ENCODE results near the gene CCDC24.

Gene CCDC24

GRCh38 chr1:43978551-43979260, 12.7 kb upstream of the CCDC24 start, which contains the start of gene B4GALT2:
Gene B4GALT2, plus strand, starts transcription at chr1:43979210. Its CDS starts 1,951 bp downstream, at chr1:43981161.
- no peak for DNase-seq (ENCODE audit: low read depth, low spot score)
- H3K4me3 ChIP-seq (ENCODE audit: low read length): peak within 1 kb of the TSS; percentile 59

GRCh38 chr1:43979261-43979527, 12.2 kb upstream of the CCDC24 start:
- DNase-seq (ENCODE audit: low read depth, low spot score): no peak

GRCh38 chr1:43979528-43980254, 11.7 kb upstream of the CCDC24 start:
- no peak for DNase-seq (ENCODE audit: low read depth, low spot score)
- peak overlapping the region; percentile 59 for H3K4me3 ChIP-seq (ENCODE audit: low read length)

More at GRCh38 chr1:43979261-43979527, 12.2 kb upstream of the CCDC24 start:
- peak overlapping the region; percentile 59 for H3K4me3 ChIP-seq (ENCODE audit: low read length)

- no peak for DNase-seq (ENCODE audit: low read depth, low spot score)
- peak overlapping the region; percentile 59 for H3K4me3 ChIP-seq (ENCODE audit: low read length)
These were observed 10.9 kb upstream of the CCDC24 start for GRCh38 chr1:43980255-43981134.

GRCh38 chr1:43981135-43981491, 10.3 kb upstream of the CCDC24 start:
- no peak for DNase-seq (ENCODE audit: low read depth, low spot score)

GRCh38 chr1:43981636-43982035, 9.8 kb upstream of the CCDC24 start:
- DNase-seq (ENCODE audit: low read depth, low spot score): no peak
- no peak overlapping the region for H3K4me3 ChIP-seq (ENCODE audit: low read length)

More at GRCh38 chr1:43981135-43981491, 10.3 kb upstream of the CCDC24 start:
- H3K4me3 ChIP-seq (ENCODE audit: low read length): no peak overlapping the region

- no peak for DNase-seq (ENCODE audit: low read depth, low spot score)
- H3K4me3 ChIP-seq (ENCODE audit: low read length): no peak overlapping the region
These were observed 9.2 kb upstream of the CCDC24 start for GRCh38 chr1:43982241-43982640.

- no peak overlapping the region for H3K4me3 ChIP-seq (ENCODE audit: low read length)
- DNase-seq (ENCODE audit: low read depth, low spot score): no peak
These were observed 8.6 kb upstream of the CCDC24 start for GRCh38 chr1:43982808-43983207.

- no peak overlapping the region for H3K4me3 ChIP-seq (ENCODE audit: low read length)
- no peak for DNase-seq (ENCODE audit: low read depth, low spot score)
These were observed 8.0 kb upstream of the CCDC24 start for GRCh38 chr1:43983253-43983899.

- no peak for DNase-seq (ENCODE audit: low read depth, low spot score)
- H3K4me3 ChIP-seq (ENCODE audit: low read length): no peak overlapping the region
These were observed 6.5 kb upstream of the CCDC24 start for GRCh38 chr1:43984855-43985254.

- no peak for DNase-seq (ENCODE audit: low read depth, low spot score)
- no peak overlapping the region for H3K4me3 ChIP-seq (ENCODE audit: low read length)
These were observed 5.3 kb upstream of the CCDC24 start for GRCh38 chr1:43985984-43986595.

GRCh38 chr1:43986712-43987111, 4.7 kb upstream of the CCDC24 start:
- no peak for DNase-seq (ENCODE audit: low read depth, low spot score)
- no peak overlapping the region for H3K4me3 ChIP-seq (ENCODE audit: low read length)

GRCh38 chr1:43987159-43987902, 4.1 kb upstream of the CCDC24 start:
- H3K4me3 ChIP-seq (ENCODE audit: low read length): no peak overlapping the region
- DNase-seq (ENCODE audit: low read depth, low spot score): no peak

- no peak for DNase-seq (ENCODE audit: low read depth, low spot score)
- peak overlapping the region; percentile 67 for H3K4me3 ChIP-seq (ENCODE audit: low read length)
These were observed 864 bp upstream of the CCDC24 start for GRCh38 chr1:43990271-43991199.

- DNase-seq (ENCODE audit: low read depth, low spot score): no peak
- H3K4me3 ChIP-seq (ENCODE audit: low read length): peak overlapping the region; percentile 67
These were observed 261 bp upstream of the CCDC24 start for GRCh38 chr1:43991200-43991475.

GRCh38 chr1:43992232-43992995, 1.0 kb downstream of the CCDC24 start:
- H3K4me3 ChIP-seq (ENCODE audit: low read length): peak overlapping the region; percentile 67
- no peak for DNase-seq (ENCODE audit: low read depth, low spot score)

Data from Jurkat, Clone E6-1 (cell line).